ENCODE results near the gene GOLPH3L.

DNA sequence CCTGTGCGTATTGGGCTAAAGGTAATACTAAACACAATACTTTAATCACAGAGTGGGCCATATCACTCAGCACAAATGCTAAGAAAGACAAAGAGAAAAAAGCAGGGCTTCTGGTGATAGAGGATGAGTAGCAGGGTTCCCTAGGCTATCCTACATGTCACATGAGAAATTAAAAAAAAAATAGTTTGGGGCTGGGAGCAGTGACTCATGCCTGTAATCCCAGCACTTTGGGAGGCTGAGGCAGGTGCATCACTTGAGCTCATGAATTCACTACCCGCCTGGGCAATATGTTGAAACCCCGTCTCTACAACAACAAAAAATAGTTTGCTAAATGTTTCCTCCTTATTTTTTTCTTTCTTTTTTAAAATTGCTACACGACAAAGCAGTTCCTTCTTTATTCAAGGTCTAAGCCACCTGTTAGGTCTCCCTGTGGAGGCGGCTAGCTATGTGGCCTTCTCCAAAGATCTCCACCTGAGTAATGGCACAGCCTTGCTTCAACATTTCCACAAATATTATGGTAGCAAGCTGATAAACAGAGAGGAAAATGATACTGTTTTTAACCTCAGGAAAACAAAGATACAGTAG lies 69.0 kb downstream of the GOLPH3L start:
- no peak for TF ChIP-seq ZNF274 (IDR thresholded peaks at IDR 0.05; ENCODE audit: low read depth, low read length)
- TF ChIP-seq YY1 (IDR thresholded peaks at IDR 0.05; ENCODE audit: insufficient read depth, insufficient read length), result no peak
